NCI-H526 (cell line): ENCODE results near the gene LHFPL5.

Experiments
- DNase-seq, 2 experiments: peaks; one replicate each; lab custom pipeline; 2025; lab: John Stamatoyannopoulos, UW

LHFPL5 gene

GRCh38 chr6:35794536-35795452 lies 10.4 kb upstream of the LHFPL5 start:
- DNase-seq: no peak

GRCh38 chr6:35795453-35796071 lies 9.6 kb upstream of the LHFPL5 start:
- DNase-seq: no peak

- DNase-seq: no peak
Observed at GRCh38 chr6:35796236-35796635, 8.9 kb upstream of the LHFPL5 start.

GRCh38 chr6:35797837-35798526 lies 7.2 kb upstream of the LHFPL5 start:
- DNase-seq: no peak

- DNase-seq: no peak
Observed at GRCh38 chr6:35798706-35799105, 6.4 kb upstream of the LHFPL5 start.

GRCh38 chr6:35801148-35801547 lies 4.0 kb upstream of the LHFPL5 start:
- peak in 1 of 2 experiments; percentile 55 for DNase-seq

- DNase-seq: peak; percentile 91 to 92
Observed at GRCh38 chr6:35808688-35809087, 3.5 kb downstream of the LHFPL5 start.

GRCh38 chr6:35809809-35810208 lies 4.7 kb downstream of the LHFPL5 start:
- DNase-seq: no peak

GRCh38 chr6:35810971-35811698 lies 6.0 kb downstream of the LHFPL5 start:
- DNase-seq: no peak

- DNase-seq: no peak
Observed at GRCh38 chr6:35811699-35811995, 6.5 kb downstream of the LHFPL5 start.

- no peak for DNase-seq
Observed at GRCh38 chr6:35817515-35817914, 12.4 kb downstream of the LHFPL5 start.

GRCh38 chr6:35823601-35824000 lies 18.4 kb downstream of the LHFPL5 start:
- DNase-seq: peak in 1 of 2 experiments; percentile 43

GRCh38 chr6:35824552-35825192 lies 19.5 kb downstream of the LHFPL5 start:
- DNase-seq: no peak

GRCh38 chr6:35829306-35829705 lies 24.2 kb downstream of the LHFPL5 start:
- DNase-seq: no peak

- peak; percentile 85 to 94 for DNase-seq
Observed at GRCh38 chr6:35831257-35832007, 26.3 kb downstream of the LHFPL5 start.

GRCh38 chr6:35833536-35833935 lies 28.4 kb downstream of the LHFPL5 start:
- no peak for DNase-seq

- DNase-seq: no peak
Observed at GRCh38 chr6:35839019-35839418, 33.9 kb downstream of the LHFPL5 start.

- no peak for DNase-seq
Observed at GRCh38 chr6:35842381-35842780, 37.2 kb downstream of the LHFPL5 start.

- DNase-seq: no peak
Observed at GRCh38 chr6:35844290-35844689, 39.1 kb downstream of the LHFPL5 start.

GRCh38 chr6:35850208-35850607 lies 45.1 kb downstream of the LHFPL5 start:
- no peak for DNase-seq

- no peak for DNase-seq
Observed at GRCh38 chr6:35852994-35853393, 47.8 kb downstream of the LHFPL5 start.
